Measurements from ENCODE around the gene ASPA. TPM values are rescaled to one million over a fixed set of nuclear protein-coding genes. Genes with fewer than 3 reads are reported as not detected.
A peak's percentile ranks its signal among the peaks of the same experiment; 100 is the strongest.
"Not testable (repeated sequence)": the region's sequence is repeated elsewhere in the genome, so short reads cannot be mapped to it uniquely, and the experiment has no call there.

ASPA gene
- total RNA-seq, 4 donors from 2014 or later, result 1.7 to 2.9 (median 2.5) TPM

DNA sequence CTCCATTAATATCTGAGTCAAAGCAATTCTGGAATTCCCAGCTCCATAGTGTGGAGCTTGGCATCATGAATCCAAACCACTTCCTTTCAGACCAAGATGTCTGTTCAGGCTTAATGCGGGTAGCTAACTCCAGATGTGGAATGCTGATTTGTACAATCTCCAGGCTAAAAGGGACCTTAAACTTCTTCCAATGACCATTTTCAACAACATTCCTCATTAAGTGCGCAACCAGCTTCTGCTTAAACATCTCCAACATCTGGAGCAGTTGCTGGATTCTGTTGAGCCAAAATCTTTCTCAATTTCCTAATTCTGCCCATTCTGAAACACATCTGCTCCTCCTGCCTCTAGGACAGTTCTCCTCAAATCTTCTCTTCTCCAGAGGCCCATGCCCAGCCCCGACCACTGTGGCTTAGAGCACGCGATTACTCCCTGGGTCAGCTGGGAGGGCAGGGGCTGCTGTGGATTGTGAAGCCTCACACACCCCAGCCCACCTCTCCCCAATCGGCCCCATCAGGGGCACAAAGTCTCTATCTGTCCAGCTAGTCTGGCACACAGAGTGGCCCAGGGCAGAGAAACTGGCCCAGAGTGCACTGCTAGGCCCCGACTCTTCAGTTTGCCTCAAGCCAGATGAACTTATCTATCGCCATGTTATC lies 36.2 kb downstream of the ASPA start:
- intact Hi-C loops (cut with DNase I), result no loop called here
- Histone ChIP-seq H3K4me1 (peaks cover 21 to 25% (median 24%) of the 10 kb centered on the region in 4 donors), H3K27me3 (no peaks in the 10 kb centered on the region), H3K4me3 (no peak overlapping the region), H3K36me3 (no peaks in the 10 kb centered on the region), H3K27ac (replicated peaks in 1 of 4) (peak overlapping the region; percentile 53 to 75 (median 72)), H3K9me3 (no peaks in the 10 kb centered on the region)
- WGBS, result 77% methylated on average over 7 of the region's 8 CpGs
- TF ChIP-seq POLR2AphosphoS5 (IDR thresholded peaks at IDR 0.05) (no peak), CTCF (IDR thresholded peaks at IDR 0.05) (no peak), POLR2A (IDR thresholded peaks at IDR 0.05; ENCODE audit: low read depth) (no peak), EP300 (IDR thresholded peaks at IDR 0.05) (no peak)
- no peak for DNase-seq (ENCODE audit: extremely low spot score)

DNA sequence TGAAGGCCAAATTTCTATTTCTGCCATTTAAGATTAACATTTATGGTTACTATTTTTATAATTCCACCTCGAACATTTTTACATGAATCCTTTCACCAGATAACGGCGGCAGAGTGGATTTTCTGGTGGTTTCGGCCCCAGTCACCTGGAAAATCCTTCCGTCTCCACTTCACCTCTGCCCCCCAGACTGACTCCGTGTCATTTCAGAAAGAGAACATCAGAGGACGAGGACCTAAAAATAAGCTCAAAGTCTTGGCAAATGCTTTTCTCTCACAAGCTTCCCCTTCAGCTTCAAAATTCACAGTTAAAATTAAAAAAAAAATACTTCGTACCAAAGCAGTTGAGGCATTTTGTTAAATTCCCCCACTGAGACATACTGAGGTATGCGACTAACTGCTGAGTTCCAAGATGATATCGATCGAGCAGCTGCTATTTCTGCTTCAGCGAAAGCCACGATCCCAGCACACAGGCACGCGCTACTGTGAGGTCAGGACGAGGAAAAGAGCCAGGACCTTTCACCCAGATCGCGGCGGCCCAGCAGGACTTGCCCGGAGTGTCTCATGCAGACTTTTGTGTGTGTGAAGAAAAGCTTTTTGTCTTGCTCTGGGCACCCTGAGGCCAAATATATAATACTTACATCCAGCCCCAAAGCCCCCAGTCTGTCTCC lies 36.8 kb downstream of the ASPA start:
- Histone ChIP-seq H3K36me3 (no peaks in the 10 kb centered on the region), H3K27ac (replicated peaks in 1 of 4) (peak overlapping the region; percentile 53 to 75 (median 72)), H3K4me1 (peaks cover 21 to 25% (median 24%) of the 10 kb centered on the region in 4 donors), H3K9me3 (no peaks in the 10 kb centered on the region), H3K27me3 (no peaks in the 10 kb centered on the region), H3K4me3 (peak overlapping the region in 2 of 4 donors; percentile 5 to 28)
- TF ChIP-seq CTCF (IDR thresholded peaks at IDR 0.05) (no peak), POLR2AphosphoS5 (IDR thresholded peaks at IDR 0.05) (peak; percentile 29 to 76), EP300 (IDR thresholded peaks at IDR 0.05) (no peak), POLR2A (IDR thresholded peaks at IDR 0.05; ENCODE audit: low read depth) (no peak)
- DNase-seq (ENCODE audit: extremely low spot score), result no peak
- 42% methylated on average over 20 of the region's 20 CpGs for WGBS
- intact Hi-C loops (cut with DNase I), result no loop called here

GRCh38 chr17:3513305-3514035 lies 37.7 kb downstream of the ASPA start:
- DNase-seq (ENCODE audit: extremely low spot score), result no peak
- Histone ChIP-seq H3K4me3 (peak overlapping the region in 1 of 4 donors; percentile 28), H3K27me3 (no peaks in the 10 kb centered on the region), H3K9me3 (no peaks in the 10 kb centered on the region), H3K36me3 (no peaks in the 10 kb centered on the region), H3K4me1 (peaks cover 21 to 25% (median 24%) of the 10 kb centered on the region in 4 donors), H3K27ac (replicated peaks in 1 of 4) (peak overlapping the region; percentile 53 to 75 (median 72))
- whole genome bisulfite sequencing, result 83% methylated on average over 22 of the region's 23 CpGs
- intact Hi-C loops (cut with DNase I), result no loop called here
- TF ChIP-seq EP300 (IDR thresholded peaks at IDR 0.05), result no peak
- TF ChIP-seq CTCF (IDR thresholded peaks at IDR 0.05), result no peak
- TF ChIP-seq POLR2AphosphoS5 (IDR thresholded peaks at IDR 0.05), result no peak
- TF ChIP-seq POLR2A (IDR thresholded peaks at IDR 0.05; ENCODE audit: low read depth), result no peak

DNA sequence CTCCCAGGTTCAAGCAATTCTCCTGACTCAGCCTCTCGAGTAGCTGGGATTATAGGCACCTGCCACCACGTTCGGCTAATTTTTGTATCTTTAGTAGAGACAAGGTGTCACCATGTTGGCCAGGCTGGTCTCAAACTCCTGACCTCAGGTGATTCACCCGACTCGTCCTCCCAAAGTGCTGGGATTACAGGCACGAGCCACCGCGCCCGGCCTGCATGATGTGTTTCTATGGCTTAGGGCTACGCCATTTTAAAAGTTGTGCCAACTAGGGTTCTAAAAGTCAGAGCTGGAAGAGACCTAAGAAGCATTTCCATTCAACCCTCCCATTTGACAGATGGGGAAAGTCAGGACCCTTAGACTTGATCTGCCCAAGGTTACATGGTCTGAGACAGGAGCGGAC lies 38.4 kb downstream of the ASPA start:
- H3K4me3 ChIP-seq; H3K9me3 ChIP-seq; intact Hi-C loops (cut with DNase I); DNase-seq (ENCODE audit: extremely low spot score); H3K36me3 ChIP-seq; H3K27me3 ChIP-seq; H3K27ac ChIP-seq (replicated peaks in 1 of 4): not testable (repeated sequence)
- peaks cover 21 to 25% (median 24%) of the 10 kb centered on the region in 4 donors for H3K4me1 ChIP-seq
- 93% methylated on average over 11 of the region's 11 CpGs for WGBS

DNA sequence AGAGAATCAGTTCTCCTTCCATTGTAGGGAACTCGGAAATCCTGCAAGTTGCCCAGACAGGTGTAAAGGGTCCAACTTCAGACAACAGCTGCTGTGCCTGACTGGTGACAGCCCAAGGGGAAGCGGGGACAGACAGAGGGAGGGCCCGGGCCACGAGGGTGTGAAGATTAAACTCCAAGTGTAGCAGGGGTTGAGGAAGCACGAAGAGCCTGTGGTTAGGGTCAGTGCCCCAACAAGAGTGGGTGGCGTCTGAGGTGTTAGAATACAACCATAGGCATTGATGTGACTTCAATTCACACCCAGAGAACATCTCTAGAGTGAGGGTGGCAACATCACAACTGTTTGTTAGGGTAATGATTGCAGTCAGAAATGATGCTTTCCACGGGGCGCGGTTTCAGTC lies 39.1 kb downstream of the ASPA start:
- Histone ChIP-seq H3K9me3 (no peaks in the 10 kb centered on the region), H3K4me1 (peaks cover 21 to 25% (median 24%) of the 10 kb centered on the region in 4 donors), H3K27me3 (no peaks in the 10 kb centered on the region), H3K27ac (replicated peaks in 1 of 4) (no peak overlapping the region), H3K36me3 (no peaks in the 10 kb centered on the region), H3K4me3 (no peak overlapping the region)
- no peak for TF ChIP-seq POLR2A (IDR thresholded peaks at IDR 0.05; ENCODE audit: low read depth)
- TF ChIP-seq EP300 (IDR thresholded peaks at IDR 0.05), result no peak
- TF ChIP-seq POLR2AphosphoS5 (IDR thresholded peaks at IDR 0.05), result no peak
- TF ChIP-seq CTCF (IDR thresholded peaks at IDR 0.05), result no peak
- WGBS, result 69% methylated on average over 9 of the region's 9 CpGs
- DNase-seq (ENCODE audit: extremely low spot score), result no peak
- intact Hi-C loops (cut with DNase I), result no loop called here

- H3K36me3 ChIP-seq; H3K4me3 ChIP-seq; H3K27ac ChIP-seq (replicated peaks in 1 of 4); H3K27me3 ChIP-seq; intact Hi-C loops (cut with DNase I); DNase-seq (ENCODE audit: extremely low spot score); H3K9me3 ChIP-seq; H3K4me1 ChIP-seq: not testable (repeated sequence)
- 86% methylated on average over 4 of the region's 4 CpGs for WGBS
Measured at GRCh38 chr17:3519472-3519871, 43.7 kb downstream of the ASPA start.
